Measurements from ENCODE around the gene SRPK3.
"Not testable (repeated sequence)": the region's sequence is repeated elsewhere in the genome, so short reads cannot be mapped to it uniquely, and the experiment has no call there.

SRPK3 gene

GRCh38 chrX:153746359-153746758, 34.5 kb upstream of the SRPK3 start:
- DNase-seq (ENCODE audit: low spot score): no peak

- DNase-seq (ENCODE audit: low spot score): not testable (repeated sequence)
Measured at GRCh38 chrX:153746991-153747390, 33.9 kb upstream of the SRPK3 start.

GRCh38 chrX:153749017-153749416, 31.8 kb upstream of the SRPK3 start:
- not testable (repeated sequence) for DNase-seq (ENCODE audit: low spot score)

- DNase-seq (ENCODE audit: low spot score): no peak
Measured at GRCh38 chrX:153750127-153750774, 30.6 kb upstream of the SRPK3 start.

GRCh38 chrX:153755136-153755535, 25.7 kb upstream of the SRPK3 start:
- DNase-seq (ENCODE audit: low spot score): no peak

- DNase-seq (ENCODE audit: low spot score): no peak
Measured at GRCh38 chrX:153761863-153762262, 19.0 kb upstream of the SRPK3 start.

GRCh38 chrX:153762626-153763173, 18.1 kb upstream of the SRPK3 start:
- DNase-seq (ENCODE audit: low spot score): no peak

GRCh38 chrX:153763298-153763932, 17.4 kb upstream of the SRPK3 start:
- no peak for DNase-seq (ENCODE audit: low spot score)

GRCh38 chrX:153763989-153764755, 16.7 kb upstream of the SRPK3 start, which contains the start of gene PLXNB3:
PLXNB3 (plus strand) TSS chrX:153764249; CDS start chrX:153765536, 1,287 bp downstream.
- DNase-seq (ENCODE audit: low spot score): peak; percentile 92

- no peak for DNase-seq (ENCODE audit: low spot score)
Measured at GRCh38 chrX:153764786-153765137, 16.1 kb upstream of the SRPK3 start.

- no peak for DNase-seq (ENCODE audit: low spot score)
Measured at GRCh38 chrX:153765138-153766079, 15.4 kb upstream of the SRPK3 start.

- peak; percentile 83 for DNase-seq (ENCODE audit: low spot score)
Measured at GRCh38 chrX:153766098-153766817, 14.6 kb upstream of the SRPK3 start.

GRCh38 chrX:153766871-153767673, 13.8 kb upstream of the SRPK3 start:
- DNase-seq (ENCODE audit: low spot score): no peak

GRCh38 chrX:153767674-153768055, 13.2 kb upstream of the SRPK3 start:
- no peak for DNase-seq (ENCODE audit: low spot score)

GRCh38 chrX:153768311-153769157, 12.3 kb upstream of the SRPK3 start:
- DNase-seq (ENCODE audit: low spot score): no peak

- no peak for DNase-seq (ENCODE audit: low spot score)
Measured at GRCh38 chrX:153769158-153769864, 11.5 kb upstream of the SRPK3 start.

GRCh38 chrX:153769865-153770600, 10.8 kb upstream of the SRPK3 start:
- DNase-seq (ENCODE audit: low spot score): no peak
